HG03571 (cell line): ENCODE results near the gene CLIP2.
"Not testable (repeated sequence)": the region's sequence is repeated elsewhere in the genome, so short reads cannot be mapped to it uniquely, and the experiment has no call there.

Source experiments
- ATAC-seq: cut with Tn5 transposase; IDR thresholded peaks from one replicate; pipeline ENCODE4 v1.9.1; 2021; ENCODE audit not compliant: unreplicated experiment

CLIP2 gene

DNA sequence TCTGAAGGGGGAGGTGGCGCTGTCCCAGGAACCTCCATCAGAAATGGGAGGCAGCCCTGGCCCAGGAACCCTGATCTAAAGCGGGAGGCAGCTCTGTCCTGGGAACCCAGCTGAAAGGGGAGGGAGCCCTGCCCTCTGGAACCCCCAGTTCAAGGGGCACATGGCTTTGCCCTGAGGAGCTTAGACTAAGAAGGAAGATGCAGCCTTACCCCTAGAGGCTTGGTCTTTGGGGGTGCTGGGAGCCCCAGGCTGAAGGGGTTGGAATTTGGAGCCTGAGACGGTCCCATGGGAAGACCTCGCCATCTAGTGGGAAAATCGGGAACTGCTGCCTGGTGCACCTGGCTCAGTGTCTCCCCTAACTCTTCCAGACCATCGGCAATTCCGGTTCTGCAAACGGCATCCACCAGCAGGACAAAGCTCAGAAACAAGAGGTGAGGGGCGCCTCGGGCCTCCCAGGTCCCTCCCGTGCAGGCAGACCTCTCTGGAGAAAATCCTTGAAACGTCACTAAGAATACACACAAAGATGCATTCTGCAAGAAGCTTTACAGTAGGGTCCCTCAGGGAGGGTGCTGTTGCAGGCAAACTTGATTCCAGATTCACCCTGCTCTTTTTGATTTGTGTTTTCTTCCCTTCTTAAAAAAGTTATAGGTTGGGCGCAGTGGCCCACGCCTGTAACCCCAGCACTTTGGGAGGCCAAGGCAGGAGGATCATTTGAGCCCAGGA lies 112.1 kb downstream of the CLIP2 start:
- no peak for ATAC-seq

- ATAC-seq, result not testable (repeated sequence)
Measured at GRCh38 chr7:74402668-74403067, 113.5 kb downstream of the CLIP2 start.

DNA sequence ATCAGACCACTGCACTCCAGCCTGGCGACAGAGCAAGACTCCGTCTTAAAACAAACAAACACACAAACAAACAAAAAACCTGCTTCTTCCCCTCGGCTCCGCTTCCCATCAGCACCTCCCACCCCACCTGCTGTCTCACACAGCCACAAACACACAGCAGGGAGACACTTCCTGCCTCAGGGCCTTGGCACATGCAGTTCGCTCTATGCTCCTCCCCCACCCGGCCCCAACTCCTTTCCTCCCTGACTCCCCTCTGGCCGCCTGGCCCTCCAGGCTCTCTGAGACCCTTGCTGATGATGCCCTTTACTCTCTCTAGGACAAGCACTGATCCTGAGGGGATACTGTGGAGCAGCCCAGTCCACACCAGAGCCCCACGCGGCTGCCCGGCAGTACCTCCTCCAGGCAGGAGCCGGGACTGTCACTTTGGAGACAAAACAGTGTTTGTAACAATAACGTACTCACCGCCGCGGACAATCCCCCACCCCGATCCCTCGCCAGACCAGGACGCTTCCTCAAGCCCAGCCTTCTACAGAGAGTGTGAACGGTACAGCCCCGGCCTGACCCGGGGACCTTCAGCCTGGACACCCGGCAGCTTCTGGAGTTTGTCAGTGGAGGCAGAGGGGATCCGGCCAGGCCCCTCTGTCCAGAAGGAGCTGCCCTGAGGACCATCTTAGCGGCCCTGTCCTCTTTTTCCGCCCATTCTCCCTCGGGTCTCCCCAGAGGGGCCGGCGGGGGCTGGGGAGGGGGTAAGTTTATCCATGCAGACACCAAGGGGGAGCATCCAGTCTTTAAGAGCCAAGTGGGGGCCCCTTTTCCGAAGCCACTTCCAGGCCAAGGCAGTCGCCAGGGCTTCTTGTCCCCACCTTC lies 114.5 kb downstream of the CLIP2 start:
- ATAC-seq, result no peak

- ATAC-seq, result no peak
Measured at GRCh38 chr7:74404388-74404700, 115.1 kb downstream of the CLIP2 start.

- ATAC-seq, result no peak
Measured at GRCh38 chr7:74404741-74405140, 115.5 kb downstream of the CLIP2 start.

- no peak for ATAC-seq
Measured at GRCh38 chr7:74405191-74405898, 116.1 kb downstream of the CLIP2 start.

DNA sequence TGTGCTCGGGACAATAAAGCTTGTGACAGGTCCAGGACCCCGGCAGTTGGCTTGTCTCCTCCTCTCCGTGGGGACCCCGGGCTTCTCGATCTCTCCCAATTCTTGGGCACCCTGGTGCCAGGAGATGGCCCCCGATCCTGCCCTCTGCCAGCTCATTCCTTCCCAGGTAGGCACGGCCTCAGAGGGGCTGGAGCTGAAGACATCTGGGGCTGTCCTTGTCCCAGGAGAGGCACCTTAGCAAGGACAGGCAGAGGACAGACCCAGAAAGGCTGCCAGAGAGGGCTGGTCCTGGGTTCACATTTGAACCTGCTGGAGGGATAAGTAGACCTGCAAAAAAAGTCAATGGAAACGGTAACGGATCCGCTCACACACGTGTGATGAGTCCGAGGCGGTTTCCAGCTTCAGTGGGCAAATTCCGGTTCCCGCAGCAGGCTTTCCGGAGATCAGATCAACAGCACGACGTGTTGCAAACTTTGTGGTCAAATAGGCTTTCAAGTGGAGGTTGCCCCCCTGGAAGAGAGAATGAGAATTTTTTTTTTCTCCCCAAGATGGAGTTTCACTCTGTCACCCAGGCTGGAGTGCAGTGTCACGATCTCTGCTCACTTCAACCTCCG lies 116.8 kb downstream of the CLIP2 start:
- no peak for ATAC-seq

GRCh38 chr7:74407958-74408357 lies 118.8 kb downstream of the CLIP2 start:
- ATAC-seq, result no peak

GRCh38 chr7:74409571-74409970 lies 120.4 kb downstream of the CLIP2 start:
- ATAC-seq, result no peak

DNA sequence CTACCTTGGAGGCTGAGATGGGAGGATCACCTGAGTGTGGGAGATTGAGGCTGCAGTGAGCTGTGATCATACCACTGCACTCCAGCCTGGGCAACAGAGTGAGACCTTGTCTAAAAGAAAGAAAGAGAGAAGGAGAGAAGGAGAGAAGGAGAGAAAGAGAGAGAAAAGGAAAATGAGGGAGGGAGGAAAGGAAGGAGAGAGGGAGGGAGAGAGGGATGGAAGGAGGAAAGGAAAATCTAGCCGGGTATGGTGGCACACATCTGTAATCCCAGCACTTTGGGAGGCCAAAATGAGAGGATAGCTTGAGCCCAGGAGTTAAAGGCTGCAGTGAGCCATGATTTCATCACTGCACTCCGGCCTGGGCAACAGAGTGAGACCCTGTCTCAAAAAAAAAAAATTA lies 121.6 kb downstream of the CLIP2 start:
- ATAC-seq, result no peak

DNA sequence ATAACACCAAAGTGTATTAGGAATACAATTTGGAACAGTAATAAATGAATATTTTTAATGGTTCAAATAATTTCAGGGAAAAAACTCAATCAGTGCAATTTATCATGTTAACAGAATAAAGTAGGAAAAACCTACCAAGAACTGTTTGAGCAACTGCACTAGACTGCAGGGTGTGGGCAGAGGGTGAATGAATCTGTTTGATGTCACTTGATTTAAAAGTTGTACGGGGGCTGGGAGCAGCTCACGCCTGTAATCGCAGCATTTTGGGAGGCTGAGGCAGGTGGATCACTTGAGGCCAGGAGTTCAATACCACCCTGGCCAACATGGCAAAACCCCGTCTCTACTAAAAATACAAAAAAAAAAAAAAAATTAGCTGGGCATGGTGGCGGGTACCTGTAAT lies 122.4 kb downstream of the CLIP2 start:
- ATAC-seq, result not testable (repeated sequence)

DNA sequence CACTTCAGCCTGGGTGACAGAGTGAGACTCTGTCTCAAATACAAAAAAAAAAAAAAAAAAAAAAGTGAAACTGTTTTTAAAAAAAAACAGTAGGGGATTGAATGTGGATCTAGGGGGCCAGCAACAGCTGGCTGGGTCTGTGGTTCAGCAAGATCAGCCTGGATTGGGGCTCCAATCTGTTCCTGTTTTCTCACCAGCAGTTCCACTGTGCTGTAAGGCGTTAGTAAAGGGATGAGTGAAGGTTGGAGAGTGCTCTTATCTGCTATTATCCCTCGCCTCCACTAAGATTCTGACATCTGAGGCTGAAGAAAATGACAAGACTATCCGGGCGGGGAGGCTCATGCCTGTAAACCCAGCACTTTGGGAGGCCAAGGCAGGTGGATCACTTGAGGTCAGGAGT lies 122.8 kb downstream of the CLIP2 start:
- no peak for ATAC-seq

DNA sequence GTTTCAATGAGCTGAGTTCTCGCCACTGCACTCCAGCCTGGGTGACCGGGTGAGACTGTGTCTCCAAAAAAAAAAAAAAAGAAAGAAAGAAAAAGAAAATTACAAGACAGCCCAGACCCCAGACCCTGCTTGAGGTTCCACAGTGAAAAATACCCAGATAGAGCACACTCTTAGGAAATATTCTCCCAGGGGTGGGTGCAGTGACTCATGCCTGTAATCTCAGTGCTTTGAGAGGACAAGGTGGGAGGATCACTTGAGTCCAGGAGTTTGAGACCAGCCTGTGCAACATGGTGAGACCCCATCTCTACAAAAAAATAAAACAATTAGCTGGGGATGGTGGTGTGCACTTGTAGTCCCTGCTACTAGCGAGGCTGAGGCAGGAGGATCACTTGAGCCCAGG lies 123.4 kb downstream of the CLIP2 start:
- ATAC-seq, result no peak

DNA sequence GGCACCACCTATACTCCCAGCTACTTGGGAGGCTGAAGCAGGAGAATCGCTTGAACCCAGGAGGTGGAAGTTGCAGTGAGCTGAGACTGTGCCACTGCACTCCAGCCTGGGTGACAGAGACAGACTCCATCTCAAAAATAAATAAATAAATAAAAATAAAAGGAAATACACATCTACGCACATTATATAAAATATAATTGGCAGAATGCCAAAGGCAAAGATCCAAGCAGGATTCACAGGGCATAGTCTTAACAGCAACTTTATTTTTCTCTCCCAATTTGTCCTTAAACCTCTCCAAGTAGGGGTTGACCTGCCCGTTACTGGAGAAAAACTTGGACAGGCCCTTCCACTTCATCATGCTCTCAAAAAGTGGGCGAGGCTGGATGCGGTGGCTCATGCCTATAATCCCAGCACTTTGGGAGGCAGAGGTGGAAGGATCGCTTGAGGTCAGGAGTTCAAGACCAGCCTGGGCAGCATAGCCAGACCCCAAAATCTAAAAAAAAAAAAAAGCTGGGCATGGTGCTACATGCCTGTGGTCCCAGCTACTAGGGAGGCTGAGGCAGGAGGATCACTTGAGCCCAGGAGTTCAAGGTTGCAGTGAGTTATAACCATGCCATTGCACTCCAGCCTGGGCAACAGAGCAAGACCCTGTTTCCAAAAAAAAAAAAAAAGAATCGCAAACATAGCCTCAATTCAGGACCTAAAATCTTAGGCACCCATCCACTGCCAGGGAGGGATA lies 125.6 kb downstream of the CLIP2 start:
- ATAC-seq, result not testable (repeated sequence)

DNA sequence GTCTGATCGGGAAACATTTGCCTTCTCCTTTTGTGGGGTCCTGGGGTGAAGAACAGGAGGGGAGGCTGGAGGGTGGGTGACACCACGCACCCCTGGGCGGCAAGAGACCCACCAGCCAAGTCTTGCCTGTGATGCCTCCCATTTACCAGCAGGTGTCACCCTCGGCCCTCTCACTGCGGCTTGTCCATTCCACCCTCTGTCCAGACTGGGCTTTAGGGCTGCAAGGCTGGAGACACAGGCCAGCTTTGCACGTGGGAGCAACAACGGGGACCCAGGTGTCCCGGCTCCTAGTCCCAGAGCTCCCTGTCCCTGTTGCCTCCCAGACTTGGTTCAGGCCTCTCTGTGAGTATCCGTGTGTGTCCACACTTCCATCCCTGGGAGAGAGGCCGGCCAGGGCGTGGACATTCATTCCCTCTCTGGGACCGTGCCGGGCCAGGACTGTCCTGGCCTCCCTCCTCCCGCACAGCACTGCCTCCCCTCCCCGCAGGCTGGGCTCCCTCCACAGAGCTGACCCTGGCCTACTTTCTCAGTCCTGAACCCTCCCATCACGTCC lies 128.3 kb downstream of the CLIP2 start:
- ATAC-seq, result no peak

- ATAC-seq, result no peak
Measured at GRCh38 chr7:74418076-74418475, 128.9 kb downstream of the CLIP2 start.

DNA sequence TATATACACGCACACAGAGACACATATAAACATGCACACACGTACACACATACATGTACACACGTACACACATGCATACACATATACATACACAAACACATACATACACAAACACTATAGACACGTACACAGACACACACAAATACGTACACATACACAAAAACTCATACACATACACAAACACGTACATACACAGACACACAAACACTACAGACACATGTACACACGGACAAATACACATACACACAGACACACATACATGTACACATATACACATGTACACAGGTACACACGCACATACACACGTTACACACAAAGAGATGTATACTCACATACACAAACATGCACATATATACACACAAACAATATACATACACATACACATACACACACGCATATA lies 129.3 kb downstream of the CLIP2 start:
- no peak for ATAC-seq

DNA sequence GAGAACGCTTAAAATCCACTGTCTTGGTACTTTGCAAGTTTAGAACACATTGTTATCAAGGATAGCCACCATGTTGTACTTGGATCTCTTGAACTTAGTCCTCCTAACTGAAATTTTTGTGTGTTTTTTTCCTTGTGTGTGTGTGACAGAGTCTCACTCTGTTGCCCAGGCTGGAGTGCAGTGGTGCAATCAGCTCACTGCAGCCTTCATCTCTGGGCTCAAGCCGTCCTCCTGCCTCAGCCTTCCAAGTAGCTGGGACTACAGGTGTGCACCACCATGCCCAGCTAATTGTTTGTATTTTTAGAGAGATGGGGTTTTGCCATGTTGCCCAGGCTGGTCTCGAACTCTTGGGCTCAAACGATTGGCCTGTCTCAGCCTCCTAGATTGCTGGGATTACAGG lies 130.0 kb downstream of the CLIP2 start:
- ATAC-seq, result not testable (repeated sequence)

DNA sequence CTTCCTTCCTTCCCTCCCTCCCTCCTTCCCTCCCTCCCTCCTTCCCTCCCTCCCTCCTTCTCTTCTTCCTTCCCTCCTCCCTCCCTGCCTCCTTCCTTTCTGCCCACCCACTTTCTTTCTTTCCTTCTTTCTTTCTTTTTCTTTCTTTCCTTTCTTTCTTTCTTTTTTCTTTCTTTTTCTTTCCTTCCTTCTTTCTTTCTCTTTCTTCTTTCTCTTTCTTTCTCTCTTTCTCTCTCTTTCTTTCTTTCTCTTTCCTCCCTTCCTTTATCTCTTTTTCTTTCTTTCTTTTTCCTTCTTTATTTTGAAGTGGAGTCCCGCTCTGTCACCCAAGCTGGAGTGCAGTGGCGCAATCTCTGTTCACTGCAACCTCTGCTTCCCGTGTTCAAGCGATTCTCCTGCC lies 130.8 kb downstream of the CLIP2 start:
- no peak for ATAC-seq

DNA sequence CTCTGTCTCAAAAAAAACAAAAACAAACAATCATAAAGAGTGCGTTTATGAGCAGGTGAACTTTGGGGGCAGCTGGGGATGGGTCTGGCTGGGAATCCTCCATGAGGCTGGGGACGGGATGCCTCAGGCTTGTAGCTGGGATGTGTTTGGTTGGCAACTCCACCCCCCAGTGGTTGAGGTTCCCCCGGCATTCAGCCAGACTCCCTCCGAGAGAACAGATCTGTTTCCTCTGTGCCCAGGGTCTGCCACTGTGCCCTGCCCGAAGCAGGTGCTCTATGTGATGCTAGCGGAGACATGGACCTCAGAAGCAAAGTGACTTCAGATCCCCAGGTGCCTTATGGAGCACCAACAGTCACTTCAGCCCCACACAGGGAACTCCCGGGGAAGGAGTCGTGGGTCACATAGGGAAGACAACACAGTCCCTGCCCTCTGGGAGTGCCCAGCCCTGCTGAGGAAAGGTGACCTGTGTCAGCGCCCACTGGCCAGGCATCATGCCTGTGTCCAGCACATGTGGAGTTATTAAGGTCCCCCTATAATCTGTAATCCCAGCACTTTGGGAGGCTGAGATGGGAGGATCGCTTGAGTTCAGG lies 135.2 kb downstream of the CLIP2 start:
- ATAC-seq, result no peak
